Breast epithelium (tissue), 3 donors: ENCODE results near the gene GPR75.

Source experiments
- CTCF ChIP-seq, 3 donors: fragments of 450-650 bp; IDR thresholded peaks; one replicate each; pipeline ENCODE4 v1.5.1; 2016 to 2017; ENCODE audit warnings: antibody characterized with exemption in 3 of 3, mild to moderate bottlenecking in 3 of 3, moderate library complexity in 3 of 3
- POLR2AphosphoS5 ChIP-seq, 3 donors: sonication (generic); formaldehyde crosslinking; IDR thresholded peaks; one replicate each; pipeline ENCODE4 v1.6.1; 2017; ENCODE audit warnings: antibody characterized with exemption in 3 of 3

- TF ChIP-seq CTCF (IDR thresholded peaks at IDR 0.05) = no peak
- TF ChIP-seq POLR2AphosphoS5 (IDR thresholded peaks at IDR 0.05) = no peak
Observed at GRCh38 chr2:53867773-53868172, 8.0 kb upstream of the GPR75 start.
